ENCODE measurements around the gene TIGAR.

GRCh38 chr12:4289231-4289878, 31.7 kb upstream of the TIGAR start:
- TF ChIP-seq CTCF (IDR thresholded peaks at IDR 0.05), result no peak
- TF ChIP-seq EZH2 (IDR thresholded peaks at IDR 0.05; ENCODE audit: borderline replicate concordance, insufficient read depth, low read depth, low read length, poor library complexity, severe bottlenecking), result no peak
